Stimulated activated memory B cell treated with anti-CD40 and anti-IgM and Interleukin-4, amounts not matched to agents 10 μg/mL and 1 μg/mL and 100 μg/mL, for 72 hours (primary cell): ENCODE results near the gene CGNL1.

Experiments used
- ATAC-seq: fragments of 150-1000 bp; cut with Tn5 transposase; 2 replicates; pipeline ENCODE4 v1.10.0; 2021
- H3K27ac Mint-ChIP-seq: one replicate; pipeline ENCODE4 v1.8.0; 2022; ENCODE audit warnings: mild to moderate bottlenecking, mixed read lengths
- H3K27me3 Mint-ChIP-seq: one replicate; pipeline ENCODE4 v1.8.0; 2022; ENCODE audit warnings: mixed read lengths
- H3K36me3 Mint-ChIP-seq: one replicate; pipeline ENCODE4 v1.8.0; 2022; ENCODE audit warnings: mixed read lengths
- H3K4me1 Mint-ChIP-seq: one replicate; pipeline ENCODE4 v1.8.0; 2022; ENCODE audit warnings: mixed read lengths
- H3K4me3 Mint-ChIP-seq: one replicate; pipeline ENCODE4 v1.8.0; 2022; ENCODE audit warnings: mild to moderate bottlenecking, moderate library complexity, mixed read lengths
- H3K9me3 Mint-ChIP-seq: one replicate; pipeline ENCODE4 v1.8.0; 2022; ENCODE audit warnings: mixed read lengths

Gene CGNL1

GRCh38 chr15:57464480-57464879, 88.2 kb downstream of the CGNL1 start:
- Mint-ChIP-seq H3K9me3 (no peaks in the 10 kb centered on the region), H3K4me3 (no peak overlapping the region), H3K4me1 (no peaks in the 10 kb centered on the region), H3K27ac (no peak overlapping the region), H3K36me3 (no peaks in the 10 kb centered on the region), H3K27me3 (peaks cover 35% of the 10 kb centered on the region)
- no peak for ATAC-seq

- Mint-ChIP-seq H3K36me3 (no peaks in the 10 kb centered on the region), H3K9me3 (no peaks in the 10 kb centered on the region), H3K27ac (no peak overlapping the region), H3K4me3 (no peak overlapping the region), H3K27me3 (peaks cover 61% of the 10 kb centered on the region), H3K4me1 (no peaks in the 10 kb centered on the region)
- no peak for ATAC-seq
Observed at GRCh38 chr15:57468486-57468885, 92.2 kb downstream of the CGNL1 start.

DNA sequence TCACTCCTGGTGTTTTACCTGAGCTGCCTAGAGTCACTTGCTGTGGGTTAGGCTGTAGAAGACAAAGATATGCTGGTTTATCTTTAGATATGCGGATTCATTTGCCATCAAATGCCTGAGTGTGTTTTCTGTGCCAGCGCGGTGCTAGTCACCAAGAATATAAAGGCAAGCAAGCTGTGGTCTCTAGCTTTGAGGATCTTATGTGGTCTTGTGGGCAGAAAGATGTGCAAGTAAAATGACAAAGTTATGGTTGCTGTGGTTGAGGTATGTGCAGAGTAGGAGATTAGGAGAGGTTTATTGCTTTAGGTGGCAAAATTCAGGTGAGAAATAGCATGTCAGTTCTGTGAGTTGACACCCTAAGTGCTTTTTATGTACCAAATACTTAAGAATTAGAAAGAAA, 94.2 kb downstream of the CGNL1 start:
- Mint-ChIP-seq H3K4me1 (no peaks in the 10 kb centered on the region), H3K27ac (no peak overlapping the region), H3K4me3 (no peak overlapping the region), H3K36me3 (no peaks in the 10 kb centered on the region), H3K27me3 (peaks cover 61% of the 10 kb centered on the region), H3K9me3 (no peaks in the 10 kb centered on the region)
- no peak for ATAC-seq

DNA sequence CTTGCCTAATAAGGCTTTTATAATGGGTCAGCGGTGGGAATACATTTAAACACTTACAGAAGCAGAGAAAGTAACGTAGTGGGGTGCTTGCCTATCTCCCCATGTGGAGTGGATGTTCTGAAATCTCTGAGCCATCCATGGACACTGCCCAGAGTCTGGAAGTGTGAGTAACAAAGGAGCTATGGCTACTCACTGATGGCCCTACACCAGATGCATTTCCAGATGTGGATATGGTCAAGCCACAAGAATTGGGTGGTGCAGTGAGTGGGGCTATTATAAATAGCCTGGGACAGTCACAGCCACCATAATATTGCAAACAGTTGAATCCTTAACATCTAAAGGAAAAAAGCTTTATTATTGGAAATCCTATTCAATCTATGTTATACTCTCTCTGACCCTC, 96.6 kb downstream of the CGNL1 start:
- H3K27me3 Mint-ChIP-seq: peaks cover 55% of the 10 kb centered on the region
- no peaks in the 10 kb centered on the region for H3K9me3 Mint-ChIP-seq
- no peak for ATAC-seq
- H3K27ac Mint-ChIP-seq: no peak overlapping the region
- no peaks in the 10 kb centered on the region for H3K36me3 Mint-ChIP-seq
- H3K4me3 Mint-ChIP-seq: no peak overlapping the region
- no peaks in the 10 kb centered on the region for H3K4me1 Mint-ChIP-seq

DNA sequence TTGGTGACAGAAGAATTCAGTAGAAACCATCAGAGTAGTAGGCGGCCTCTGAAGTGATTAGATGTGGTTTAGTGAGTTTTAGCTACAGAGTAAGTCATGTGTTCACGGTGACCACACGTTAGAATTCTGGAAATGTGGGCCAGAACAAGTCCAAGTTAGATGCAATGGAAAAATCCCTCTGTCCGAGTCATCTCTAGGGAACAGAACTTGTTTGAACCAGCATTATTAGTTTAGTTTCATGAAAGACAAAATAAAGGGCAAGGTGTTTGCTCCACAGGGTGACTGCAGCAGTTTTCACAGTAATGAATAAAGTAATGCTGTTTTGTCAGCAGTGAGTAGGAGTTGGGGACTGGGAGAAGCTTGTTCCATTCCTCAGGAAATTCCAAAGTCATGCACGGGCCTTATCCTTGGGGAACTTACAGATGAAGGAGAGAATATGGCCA, 100.2 kb downstream of the CGNL1 start:
- H3K36me3 Mint-ChIP-seq: no peaks in the 10 kb centered on the region
- H3K27ac Mint-ChIP-seq: no peak overlapping the region
- H3K9me3 Mint-ChIP-seq: peaks cover 2% of the 10 kb centered on the region
- H3K4me1 Mint-ChIP-seq: no peaks in the 10 kb centered on the region
- H3K4me3 Mint-ChIP-seq: no peak overlapping the region
- ATAC-seq: no peak
- peaks cover 41% of the 10 kb centered on the region for H3K27me3 Mint-ChIP-seq

DNA sequence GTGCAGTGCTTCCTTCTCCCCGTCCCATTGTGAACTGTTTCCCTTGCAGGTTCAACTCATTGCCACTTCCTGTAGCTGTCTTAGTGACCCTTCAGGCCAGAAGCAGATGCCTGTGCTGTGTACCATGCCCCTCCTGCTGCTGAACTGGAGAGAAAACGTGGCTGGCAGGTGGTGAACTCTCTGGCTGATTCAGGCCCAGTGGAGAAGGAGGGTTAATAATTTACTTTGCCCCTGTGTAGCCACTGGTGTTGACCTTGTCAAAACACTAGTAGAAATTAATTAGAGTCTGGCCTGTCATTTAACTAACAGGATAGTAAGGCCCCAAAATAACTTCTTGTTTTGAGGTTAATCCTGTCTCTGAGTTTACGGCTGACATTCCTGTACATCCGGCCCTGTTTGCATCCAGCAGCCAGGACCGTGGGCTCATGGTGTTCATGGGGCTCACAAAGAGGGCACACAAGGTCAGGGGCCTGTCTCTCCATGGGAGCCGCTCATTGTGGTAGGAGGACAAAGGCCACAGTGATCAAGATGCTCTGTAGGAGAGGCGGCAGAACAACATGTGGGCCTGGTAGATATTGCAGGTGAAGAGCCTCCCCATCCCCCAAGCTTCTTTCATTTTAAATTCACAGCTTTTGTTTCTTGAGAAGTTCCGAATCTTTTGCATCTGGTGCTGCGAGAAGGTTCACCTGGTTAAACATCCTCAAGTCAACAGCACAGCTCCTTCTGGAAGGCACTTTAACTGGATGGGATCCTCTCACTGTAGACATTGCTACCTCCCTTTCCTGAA, 101.6 kb downstream of the CGNL1 start:
- H3K9me3 Mint-ChIP-seq: peaks cover 2% of the 10 kb centered on the region
- H3K4me3 Mint-ChIP-seq: no peak overlapping the region
- H3K36me3 Mint-ChIP-seq: no peaks in the 10 kb centered on the region
- H3K27me3 Mint-ChIP-seq: peaks cover 30% of the 10 kb centered on the region
- no peaks in the 10 kb centered on the region for H3K4me1 Mint-ChIP-seq
- no peak for ATAC-seq
- H3K27ac Mint-ChIP-seq: no peak overlapping the region

DNA sequence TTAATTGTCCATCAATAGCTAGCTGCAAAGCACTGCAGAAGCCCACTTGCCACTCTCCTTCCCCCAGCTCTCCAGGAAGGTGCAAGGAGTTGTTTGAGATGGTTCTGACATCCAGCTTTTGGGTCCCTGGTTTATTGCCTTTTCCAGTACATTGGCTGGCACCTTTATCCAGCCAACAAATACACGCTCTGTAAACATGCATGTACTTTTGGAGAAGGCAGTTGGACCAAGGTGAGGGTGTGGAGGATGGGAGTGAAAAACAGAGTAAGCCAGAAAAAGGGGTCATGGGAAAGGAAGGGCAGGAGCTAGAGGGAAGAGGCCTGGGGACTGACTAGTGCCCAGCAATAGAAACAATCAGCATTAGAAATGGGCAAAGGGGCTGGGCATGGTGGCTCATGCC, 102.7 kb downstream of the CGNL1 start:
- Mint-ChIP-seq H3K27ac (no peak overlapping the region), H3K4me1 (no peaks in the 10 kb centered on the region), H3K4me3 (no peak overlapping the region), H3K36me3 (no peaks in the 10 kb centered on the region), H3K9me3 (peaks cover 2% of the 10 kb centered on the region), H3K27me3 (peaks cover 30% of the 10 kb centered on the region)
- no peak for ATAC-seq

DNA sequence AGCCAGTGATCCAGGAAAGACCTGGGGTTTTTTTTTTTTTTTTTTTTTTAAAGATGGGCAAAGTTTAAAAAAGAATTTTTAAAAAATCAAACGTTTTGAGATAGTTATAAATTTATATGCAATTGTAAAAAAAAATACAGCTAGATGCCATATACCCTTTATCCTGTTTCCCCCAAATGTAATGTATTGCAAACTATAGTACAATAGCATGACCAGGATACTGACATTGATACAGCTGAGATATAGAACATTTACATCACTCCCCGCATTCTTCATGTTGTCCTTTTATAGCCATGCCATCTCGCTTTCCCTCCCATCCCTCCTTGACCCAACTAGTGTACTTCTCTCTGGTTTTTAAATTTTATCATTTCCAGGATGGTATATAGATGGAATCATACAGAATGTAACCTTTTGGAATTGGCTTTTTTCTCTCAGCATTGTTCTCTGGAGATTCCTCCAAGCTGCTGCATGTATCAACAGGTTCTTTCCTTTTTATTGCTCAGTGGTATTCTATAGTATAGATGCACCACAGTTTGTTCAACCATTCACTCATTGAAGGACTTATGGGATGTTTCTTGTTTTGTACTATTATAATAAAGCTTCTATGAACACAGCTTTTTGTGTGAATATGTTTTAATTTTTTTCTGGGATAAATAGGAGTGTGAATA, 104.9 kb downstream of the CGNL1 start:
- no peak overlapping the region for H3K27ac Mint-ChIP-seq
- H3K36me3 Mint-ChIP-seq: no peaks in the 10 kb centered on the region
- peaks cover 2% of the 10 kb centered on the region for H3K9me3 Mint-ChIP-seq
- no peak overlapping the region for H3K4me3 Mint-ChIP-seq
- no peak for ATAC-seq
- H3K27me3 Mint-ChIP-seq: peaks cover 36% of the 10 kb centered on the region
- no peaks in the 10 kb centered on the region for H3K4me1 Mint-ChIP-seq

DNA sequence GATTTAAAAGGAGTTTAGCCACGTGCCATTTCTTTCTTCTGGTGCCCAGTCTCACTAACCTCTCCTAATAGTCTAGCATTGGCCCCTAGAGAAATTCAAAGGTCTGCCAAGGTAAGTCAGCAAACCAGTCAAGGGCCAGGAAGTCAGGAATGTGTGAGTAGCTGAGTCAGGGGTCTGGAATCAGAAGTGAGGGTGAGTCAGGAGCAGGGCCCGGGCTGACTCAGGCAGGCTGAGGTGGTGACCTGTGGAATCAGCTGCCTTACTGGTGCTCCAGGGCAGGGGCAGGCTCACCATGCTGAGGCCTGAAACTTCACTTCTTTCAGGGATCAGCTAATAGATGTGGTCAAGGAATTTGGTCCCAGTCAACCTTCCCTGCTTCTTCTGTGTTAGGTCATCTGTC, 109.6 kb downstream of the CGNL1 start:
- H3K4me3 Mint-ChIP-seq: no peak overlapping the region
- H3K9me3 Mint-ChIP-seq: peaks cover 2% of the 10 kb centered on the region
- peaks cover 42% of the 10 kb centered on the region for H3K27me3 Mint-ChIP-seq
- no peaks in the 10 kb centered on the region for H3K36me3 Mint-ChIP-seq
- H3K27ac Mint-ChIP-seq: no peak overlapping the region
- no peaks in the 10 kb centered on the region for H3K4me1 Mint-ChIP-seq
- no peak for ATAC-seq

- no peak overlapping the region for H3K4me3 Mint-ChIP-seq
- H3K27me3 Mint-ChIP-seq: peaks cover 43% of the 10 kb centered on the region
- no peaks in the 10 kb centered on the region for H3K4me1 Mint-ChIP-seq
- H3K27ac Mint-ChIP-seq: no peak overlapping the region
- H3K36me3 Mint-ChIP-seq: no peaks in the 10 kb centered on the region
- ATAC-seq: no peak
- no peaks in the 10 kb centered on the region for H3K9me3 Mint-ChIP-seq
Observed at GRCh38 chr15:57486833-57487232, 110.5 kb downstream of the CGNL1 start.

DNA sequence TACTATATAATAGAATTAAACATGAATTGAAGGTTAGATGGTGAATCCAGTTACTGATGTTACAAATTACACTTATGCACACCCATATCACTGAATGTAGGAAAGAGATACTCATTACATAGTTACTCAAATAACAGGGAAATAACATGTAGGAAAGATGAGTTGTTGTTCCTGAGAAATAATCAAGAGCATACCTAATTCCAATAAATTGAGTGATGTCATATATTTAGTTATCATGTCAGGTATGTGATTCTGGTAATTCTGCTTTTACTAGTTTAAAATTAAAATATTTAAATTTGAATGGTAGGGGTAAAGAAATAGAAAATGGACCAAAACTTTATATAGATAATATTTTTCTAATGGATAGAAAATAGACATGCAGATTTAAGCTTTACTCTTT, 112.8 kb downstream of the CGNL1 start:
- no peaks in the 10 kb centered on the region for H3K36me3 Mint-ChIP-seq
- peaks cover 43% of the 10 kb centered on the region for H3K27me3 Mint-ChIP-seq
- no peaks in the 10 kb centered on the region for H3K9me3 Mint-ChIP-seq
- ATAC-seq: no peak
- H3K4me1 Mint-ChIP-seq: no peaks in the 10 kb centered on the region
- no peak overlapping the region for H3K27ac Mint-ChIP-seq
- no peak overlapping the region for H3K4me3 Mint-ChIP-seq

- ATAC-seq: no peak
- H3K27ac Mint-ChIP-seq: no peak overlapping the region
- peaks cover 17% of the 10 kb centered on the region for H3K27me3 Mint-ChIP-seq
- H3K9me3 Mint-ChIP-seq: no peaks in the 10 kb centered on the region
- peaks cover 8% of the 10 kb centered on the region for H3K4me1 Mint-ChIP-seq
- H3K36me3 Mint-ChIP-seq: no peaks in the 10 kb centered on the region
- no peak overlapping the region for H3K4me3 Mint-ChIP-seq
Observed at GRCh38 chr15:57493351-57493750, 117.0 kb downstream of the CGNL1 start.

DNA sequence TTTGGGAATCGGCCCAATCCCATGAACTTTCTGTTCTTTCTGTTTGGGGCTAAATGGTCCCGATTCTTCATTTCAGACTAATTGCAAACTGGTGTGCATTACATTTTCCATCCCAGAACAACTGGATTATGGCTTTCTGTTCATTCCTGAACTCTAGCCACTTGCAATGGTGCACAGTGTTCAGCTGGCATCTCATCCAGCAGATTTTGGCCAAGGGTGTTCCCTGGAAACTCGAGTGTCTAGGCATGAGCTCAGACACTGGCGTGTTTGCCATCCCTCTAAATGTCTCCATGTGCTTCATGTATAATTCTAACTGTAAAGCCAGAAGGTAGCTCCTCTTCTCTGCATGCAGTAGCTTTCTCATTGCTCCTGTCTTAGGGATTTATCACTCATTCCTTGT, 118.3 kb downstream of the CGNL1 start:
- H3K36me3 Mint-ChIP-seq: no peaks in the 10 kb centered on the region
- H3K4me1 Mint-ChIP-seq: peaks cover 8% of the 10 kb centered on the region
- H3K27ac Mint-ChIP-seq: no peak overlapping the region
- no peaks in the 10 kb centered on the region for H3K9me3 Mint-ChIP-seq
- ATAC-seq: no peak
- peaks cover 14% of the 10 kb centered on the region for H3K27me3 Mint-ChIP-seq
- no peak overlapping the region for H3K4me3 Mint-ChIP-seq

DNA sequence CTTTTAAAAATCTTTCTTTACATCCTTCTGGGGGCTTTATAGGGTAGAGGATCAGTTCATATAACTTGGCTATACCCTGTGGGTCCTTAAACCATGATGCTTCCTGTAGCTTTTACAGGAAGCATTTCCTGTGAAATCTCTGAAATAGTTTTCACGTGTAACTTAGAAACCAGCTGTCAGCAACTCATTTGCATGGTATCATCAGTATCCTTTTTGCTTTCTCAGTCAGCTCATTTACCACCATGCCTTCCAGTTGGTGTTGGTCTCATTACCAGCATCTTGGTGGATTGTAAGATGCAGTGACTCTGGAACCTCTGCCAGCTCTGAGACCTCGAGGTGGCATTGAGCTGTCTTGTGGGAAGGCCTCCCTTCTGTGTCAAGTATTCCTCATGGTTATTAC, 118.7 kb downstream of the CGNL1 start:
- H3K9me3 Mint-ChIP-seq: no peaks in the 10 kb centered on the region
- H3K27ac Mint-ChIP-seq: no peak overlapping the region
- H3K4me3 Mint-ChIP-seq: no peak overlapping the region
- H3K27me3 Mint-ChIP-seq: peaks cover 9% of the 10 kb centered on the region
- peaks cover 8% of the 10 kb centered on the region for H3K4me1 Mint-ChIP-seq
- H3K36me3 Mint-ChIP-seq: no peaks in the 10 kb centered on the region
- no peak for ATAC-seq

DNA sequence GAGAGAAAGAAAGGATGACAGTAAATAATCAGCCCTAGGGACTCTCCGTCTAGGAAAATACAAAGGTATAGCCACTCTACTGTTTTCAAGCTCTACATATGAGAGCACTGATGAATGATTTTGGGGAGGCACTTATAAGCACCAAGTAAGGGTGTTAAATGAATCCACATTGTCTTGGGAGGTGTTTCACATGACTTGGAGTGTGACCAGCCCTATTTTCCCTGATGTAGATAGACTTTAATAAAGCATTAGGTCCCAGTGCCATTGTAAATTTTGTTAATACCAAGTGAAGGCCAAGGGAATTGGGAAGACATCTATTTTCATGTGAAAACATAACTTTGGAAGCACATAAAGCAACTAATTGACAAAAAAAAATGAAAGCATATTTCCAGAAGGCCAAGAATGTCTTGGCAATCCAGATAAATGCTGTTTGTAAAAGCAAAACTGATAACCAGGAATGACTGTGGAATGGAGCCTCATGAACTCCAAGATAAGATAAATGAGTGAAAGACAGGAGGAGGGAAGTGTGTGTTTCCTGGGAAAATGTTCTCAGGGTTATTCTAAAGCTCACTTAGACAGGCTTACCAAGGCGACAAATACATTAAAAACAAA, 119.4 kb downstream of the CGNL1 start:
- ATAC-seq: no peak
- no peak overlapping the region for H3K4me3 Mint-ChIP-seq
- peaks cover 8% of the 10 kb centered on the region for H3K4me1 Mint-ChIP-seq
- H3K36me3 Mint-ChIP-seq: no peaks in the 10 kb centered on the region
- H3K27ac Mint-ChIP-seq: no peak overlapping the region
- no peaks in the 10 kb centered on the region for H3K9me3 Mint-ChIP-seq
- peaks cover 3% of the 10 kb centered on the region for H3K27me3 Mint-ChIP-seq

- no peak overlapping the region for H3K4me3 Mint-ChIP-seq
- no peaks in the 10 kb centered on the region for H3K36me3 Mint-ChIP-seq
- ATAC-seq: no peak
- no peaks in the 10 kb centered on the region for H3K9me3 Mint-ChIP-seq
- H3K27me3 Mint-ChIP-seq: no peaks in the 10 kb centered on the region
- peaks cover 8% of the 10 kb centered on the region for H3K4me1 Mint-ChIP-seq
- H3K27ac Mint-ChIP-seq: no peak overlapping the region
Observed at GRCh38 chr15:57496594-57496945, 120.3 kb downstream of the CGNL1 start.
